ENCODE measurements around the gene RPTOR. TPM values are rescaled to one million over a fixed set of nuclear protein-coding genes. Genes with fewer than 3 reads are reported as not detected.

The RPTOR gene
- total and polyA plus RNA-seq, 12 donors: 7.9 to 30.3 (median 25.6) TPM

GRCh38 chr17:80718428-80718827, 173.8 kb downstream of the RPTOR start:
- Histone ChIP-seq H3K27ac (no peak overlapping the region), H3K9me3 (peaks cover 0 to 9% (median 0%) of the 10 kb centered on the region in 11 donors), H3K4me3 (no peak overlapping the region), H3K27me3 (no peaks in the 10 kb centered on the region), H3K4me1 (peaks cover 0 to 8% (median 0%) of the 10 kb centered on the region in 9 donors), H3K36me3 (no peaks in the 10 kb centered on the region)
- ATAC-seq: no peak
- intact Hi-C loops (cut with DNase I): no loop called here
- WGBS, 2 donors: 84 to 92% methylated on average over 4 of the region's 4 CpGs
- no peak for DNase-seq
- no peak for TF ChIP-seq CTCF (IDR thresholded peaks at IDR 0.05)

- no peak for DNase-seq
- TF ChIP-seq CTCF (IDR thresholded peaks at IDR 0.05): no peak
- Histone ChIP-seq H3K9me3 (peaks cover 0 to 12% (median 0%) of the 10 kb centered on the region in 11 donors), H3K4me3 (no peak overlapping the region), H3K4me1 (peaks cover 0 to 8% (median 0%) of the 10 kb centered on the region in 9 donors), H3K27me3 (no peaks in the 10 kb centered on the region), H3K27ac (no peak overlapping the region), H3K36me3 (no peaks in the 10 kb centered on the region)
- no peak for ATAC-seq
- intact Hi-C loops (cut with DNase I): no loop called here
- WGBS, 2 donors: 90% methylated on average over 9 of the region's 9 CpGs
Measured at GRCh38 chr17:80719449-80719848, 174.8 kb downstream of the RPTOR start.

- Histone ChIP-seq H3K27ac (no peak overlapping the region), H3K4me3 (peak overlapping the region in 1 of 10 donors; percentile 20), H3K4me1 (peaks cover 0 to 20% (median 7%) of the 10 kb centered on the region in 9 donors), H3K27me3 (no peaks in the 10 kb centered on the region), H3K9me3 (peaks cover 0 to 4% (median 0%) of the 10 kb centered on the region in 11 donors), H3K36me3 (no peaks in the 10 kb centered on the region)
- peak in 1 of 8 donors; percentile 39 for ATAC-seq
- WGBS, 2 donors: 83 to 84% methylated on average over 35 of the region's 35 CpGs
- no peak for TF ChIP-seq CTCF (IDR thresholded peaks at IDR 0.05)
- no peak for DNase-seq
- intact Hi-C loops (cut with DNase I): no loop called here
Measured at GRCh38 chr17:80720610-80721577, 176.3 kb downstream of the RPTOR start.

- DNase-seq: no peak
- peaks cover 0 to 3% (median 0%) of the 10 kb centered on the region in 11 donors for H3K9me3 ChIP-seq
- no peaks in the 10 kb centered on the region for H3K36me3 ChIP-seq
- no peak overlapping the region for H3K4me3 ChIP-seq
- H3K27me3 ChIP-seq: no peaks in the 10 kb centered on the region
- no peak for ATAC-seq
- no peak for TF ChIP-seq CTCF (IDR thresholded peaks at IDR 0.05)
- intact Hi-C loops (cut with DNase I): no loop called here
- peaks cover 0 to 29% (median 9%) of the 10 kb centered on the region in 9 donors for H3K4me1 ChIP-seq
- WGBS, 2 donors: 88 to 92% methylated on average over 3 of the region's 3 CpGs
- no peak overlapping the region for H3K27ac ChIP-seq
Measured at GRCh38 chr17:80722661-80723060, 178.0 kb downstream of the RPTOR start.
